Stimulated activated CD4-positive, alpha-beta T cell treated with anti-CD3 and anti-CD28 coated beads, Interleukin-2, amount 100 ng/mL, for 24 hours (primary cell): ENCODE measurements around the gene ATG9A.
"Not testable (repeated sequence)": the region's sequence is repeated elsewhere in the genome, so short reads cannot be mapped to it uniquely, and the experiment has no call there.

Source experiments
- DNase-seq, 2 donors: peaks; one replicate each; pipeline ENCODE4 v3.0.0-alpha.2; 2020

ATG9A gene, protein sequence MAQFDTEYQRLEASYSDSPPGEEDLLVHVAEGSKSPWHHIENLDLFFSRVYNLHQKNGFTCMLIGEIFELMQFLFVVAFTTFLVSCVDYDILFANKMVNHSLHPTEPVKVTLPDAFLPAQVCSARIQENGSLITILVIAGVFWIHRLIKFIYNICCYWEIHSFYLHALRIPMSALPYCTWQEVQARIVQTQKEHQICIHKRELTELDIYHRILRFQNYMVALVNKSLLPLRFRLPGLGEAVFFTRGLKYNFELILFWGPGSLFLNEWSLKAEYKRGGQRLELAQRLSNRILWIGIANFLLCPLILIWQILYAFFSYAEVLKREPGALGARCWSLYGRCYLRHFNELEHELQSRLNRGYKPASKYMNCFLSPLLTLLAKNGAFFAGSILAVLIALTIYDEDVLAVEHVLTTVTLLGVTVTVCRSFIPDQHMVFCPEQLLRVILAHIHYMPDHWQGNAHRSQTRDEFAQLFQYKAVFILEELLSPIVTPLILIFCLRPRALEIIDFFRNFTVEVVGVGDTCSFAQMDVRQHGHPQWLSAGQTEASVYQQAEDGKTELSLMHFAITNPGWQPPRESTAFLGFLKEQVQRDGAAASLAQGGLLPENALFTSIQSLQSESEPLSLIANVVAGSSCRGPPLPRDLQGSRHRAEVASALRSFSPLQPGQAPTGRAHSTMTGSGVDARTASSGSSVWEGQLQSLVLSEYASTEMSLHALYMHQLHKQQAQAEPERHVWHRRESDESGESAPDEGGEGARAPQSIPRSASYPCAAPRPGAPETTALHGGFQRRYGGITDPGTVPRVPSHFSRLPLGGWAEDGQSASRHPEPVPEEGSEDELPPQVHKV

DNA sequence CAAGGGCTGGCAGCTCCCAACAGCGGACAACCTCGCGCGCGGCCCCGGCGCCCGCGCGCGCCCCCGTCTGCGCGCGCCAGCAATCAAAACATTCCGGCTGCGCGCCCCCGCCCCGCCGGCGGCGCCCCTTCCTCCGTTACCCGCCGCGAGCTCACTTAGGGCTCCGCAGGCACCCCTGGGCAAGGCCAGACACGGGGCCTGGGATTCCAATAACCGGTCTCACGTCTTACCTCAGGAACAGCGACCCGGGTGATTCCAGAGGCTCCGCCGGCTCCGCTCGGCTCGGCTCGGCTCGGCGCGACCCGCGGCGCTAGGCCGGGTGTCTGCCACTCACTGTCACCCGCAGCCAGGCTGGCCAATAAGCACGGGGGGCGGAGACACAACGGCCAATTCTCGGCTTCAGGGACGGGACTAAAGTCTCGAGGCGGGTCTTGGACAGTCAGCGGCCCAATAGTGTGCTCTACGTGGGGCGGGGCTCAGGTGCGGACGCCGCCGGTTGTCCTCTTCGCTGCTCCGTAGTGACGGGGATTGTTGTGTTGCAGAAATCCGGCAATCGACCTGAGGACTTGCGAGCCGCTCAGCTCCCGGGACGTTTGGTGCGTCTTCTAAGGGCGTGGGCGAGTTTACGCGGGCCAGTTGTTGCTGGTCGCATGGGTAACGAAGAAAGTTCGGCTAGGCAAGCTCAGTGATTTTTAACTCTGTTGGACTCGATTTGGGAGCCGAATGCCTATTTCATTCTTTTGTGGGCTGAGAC is at the start of gene ATG9A, which contains the start of gene ANKZF1:
Gene ATG9A, minus strand, starts transcription at position 332 of the 754 bp plus-strand sequence. CDS start 1,612 bp downstream, outside the sequence.
Gene ANKZF1, plus strand, starts transcription at position 502 of the 754 bp plus-strand sequence. CDS start 452 bp downstream, outside the sequence.
- DNase-seq, result peak; percentile 98

DNA sequence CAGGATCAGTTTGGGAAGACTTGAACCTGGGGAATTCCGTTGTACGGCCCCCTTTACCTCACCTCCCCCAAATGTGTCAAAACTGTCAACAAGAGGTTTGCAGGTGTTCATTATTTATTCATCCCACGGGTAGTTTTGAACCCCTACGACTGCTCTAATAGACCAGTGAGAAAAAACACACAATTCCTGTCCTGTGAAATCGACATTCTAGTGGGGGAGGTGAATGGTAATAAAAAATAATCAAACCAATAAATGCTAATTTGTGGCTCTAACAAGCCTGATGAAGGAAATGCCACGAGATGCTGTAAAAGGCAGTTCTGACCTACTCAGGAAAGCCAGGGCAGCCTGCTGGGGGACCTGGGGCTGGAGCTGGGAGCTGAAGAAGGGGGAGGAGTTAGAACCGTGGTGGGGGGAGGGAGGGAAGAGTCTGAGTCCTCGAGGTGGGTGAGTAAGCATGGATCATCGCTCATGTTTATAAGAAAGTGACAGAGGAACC is 49.3 kb upstream of the ATG9A start:
- DNase-seq, result no peak

DNA sequence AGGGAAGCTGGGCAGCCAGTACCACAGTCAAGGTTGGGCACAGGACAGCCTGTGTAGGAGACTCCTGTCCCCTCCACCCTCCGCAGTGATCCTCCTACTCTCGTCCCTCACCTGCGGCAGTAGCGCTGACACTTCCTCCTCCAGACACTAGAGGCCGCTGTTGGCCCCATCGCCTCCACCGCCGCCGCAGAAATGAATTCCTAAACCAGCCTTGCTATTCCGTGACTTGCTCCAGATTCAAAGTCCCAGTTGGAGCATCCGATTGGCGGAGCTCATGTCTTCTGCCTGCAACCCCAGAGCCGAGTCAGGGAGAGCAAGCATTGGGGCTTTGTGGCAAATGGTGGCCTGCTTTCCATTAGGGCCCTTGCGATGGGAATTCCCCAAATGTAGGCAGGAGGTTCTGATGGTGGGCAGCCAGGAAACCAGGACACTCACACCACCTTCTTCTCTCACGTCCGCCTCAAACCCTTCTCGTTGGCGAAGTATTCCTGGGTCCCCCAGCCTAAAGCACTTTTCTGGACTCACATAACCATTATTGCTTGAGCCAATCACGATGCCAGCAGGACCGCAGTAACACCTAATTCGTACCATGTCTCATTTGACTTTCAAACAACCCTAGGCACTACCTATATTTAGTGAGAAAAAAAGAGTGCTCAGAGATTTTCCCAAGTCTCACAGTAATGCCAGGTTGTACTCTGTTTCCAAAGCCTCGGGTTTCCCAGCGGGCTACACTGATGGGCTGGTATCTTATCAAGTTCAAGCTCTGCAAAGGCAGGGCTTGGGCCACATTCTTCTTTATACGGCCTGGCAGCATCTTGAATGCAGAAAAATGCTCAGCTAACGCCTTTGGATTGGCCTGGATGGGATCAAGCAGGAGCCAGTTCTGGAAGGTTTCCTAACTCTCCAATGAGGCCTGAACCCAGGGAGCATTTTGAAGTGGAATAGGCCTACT is 48.5 kb upstream of the ATG9A start:
- DNase-seq, result peak; percentile 81 to 82

DNA sequence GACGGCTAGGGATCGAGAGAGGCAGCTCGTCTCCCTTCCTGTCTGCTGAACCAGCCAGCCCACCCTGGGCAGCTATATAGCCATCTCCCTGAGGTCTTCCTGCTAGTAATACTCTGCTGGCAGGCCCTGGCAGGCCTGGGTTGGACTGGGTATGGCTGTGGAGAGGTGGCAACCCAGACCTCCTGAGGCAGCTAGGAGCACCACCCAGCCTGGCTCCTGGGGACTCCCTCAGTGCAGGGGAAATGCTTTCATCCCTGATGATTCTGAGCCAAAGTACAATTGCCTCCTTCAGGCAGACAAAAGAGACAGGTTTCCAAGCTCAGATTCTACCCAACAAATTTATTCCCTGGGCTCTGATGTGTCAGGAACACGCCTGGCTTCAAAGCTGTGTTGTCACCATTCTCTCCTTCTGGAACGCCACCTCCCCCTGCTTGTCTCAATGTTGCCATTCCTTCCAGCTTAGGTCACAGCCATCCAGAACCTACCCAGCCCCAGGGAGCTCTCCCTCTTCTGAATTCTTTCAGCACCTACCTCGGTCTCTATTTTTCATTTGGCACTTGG is 45.0 kb upstream of the ATG9A start:
- no peak for DNase-seq

DNA sequence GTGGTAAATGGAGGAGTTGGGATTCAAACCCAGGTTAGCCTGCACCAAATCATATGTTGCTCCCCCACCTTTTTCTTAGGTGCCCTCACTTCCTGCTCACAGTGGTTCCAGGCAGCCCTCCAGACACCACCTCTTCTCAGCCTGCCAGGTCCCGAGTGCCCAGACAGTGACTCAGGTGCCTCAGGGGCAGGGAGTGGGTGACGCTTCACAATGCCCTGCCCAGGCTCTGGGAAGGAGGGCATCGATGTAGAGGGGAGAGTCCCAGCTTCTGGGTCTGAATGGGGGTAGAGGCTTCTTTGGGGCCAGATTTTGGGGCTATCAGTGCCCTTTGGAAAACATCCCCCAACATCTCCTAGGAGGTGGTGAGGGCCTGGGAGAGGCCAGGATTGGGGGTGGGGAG is 44.5 kb upstream of the ATG9A start:
- no peak for DNase-seq

DNA sequence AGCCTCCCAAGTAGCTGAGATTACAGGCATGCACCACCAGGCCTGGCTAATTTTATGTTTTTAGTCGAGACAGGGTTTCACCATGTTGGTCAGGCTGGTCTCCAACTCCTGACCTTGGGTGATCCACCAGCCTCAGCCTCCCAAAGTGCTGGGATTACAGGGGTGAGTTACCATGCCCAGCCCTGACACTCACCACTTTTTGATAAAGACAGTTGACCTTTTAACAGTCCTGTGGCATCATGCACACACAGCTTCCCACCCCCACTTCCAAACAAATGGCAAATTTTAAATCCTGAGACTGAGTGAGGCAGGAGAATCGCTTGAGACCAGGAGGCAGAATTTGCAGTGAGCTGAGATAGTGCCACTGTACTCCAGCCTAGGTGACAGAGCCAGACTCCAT is 43.6 kb upstream of the ATG9A start:
- DNase-seq, result no peak

DNA sequence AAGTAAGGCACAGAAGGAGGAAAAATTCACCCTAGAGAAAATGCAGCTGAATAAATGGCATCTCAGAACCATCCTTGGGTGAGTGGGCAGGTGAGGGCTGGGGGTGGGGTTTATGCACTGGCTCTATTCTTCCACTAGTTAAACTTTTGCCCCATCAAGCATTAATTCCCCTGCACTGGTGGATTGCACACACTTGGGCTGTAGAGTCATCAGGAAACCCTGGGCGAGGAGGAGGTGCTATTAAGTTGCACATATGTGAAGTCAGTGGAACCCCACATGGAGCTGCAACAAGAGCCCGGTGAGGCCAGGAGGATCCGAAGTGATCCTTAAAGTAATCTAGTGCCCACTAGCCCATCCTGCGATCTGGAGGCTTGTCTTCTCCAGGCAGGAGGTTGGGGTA is 42.9 kb upstream of the ATG9A start:
- DNase-seq, result no peak

DNA sequence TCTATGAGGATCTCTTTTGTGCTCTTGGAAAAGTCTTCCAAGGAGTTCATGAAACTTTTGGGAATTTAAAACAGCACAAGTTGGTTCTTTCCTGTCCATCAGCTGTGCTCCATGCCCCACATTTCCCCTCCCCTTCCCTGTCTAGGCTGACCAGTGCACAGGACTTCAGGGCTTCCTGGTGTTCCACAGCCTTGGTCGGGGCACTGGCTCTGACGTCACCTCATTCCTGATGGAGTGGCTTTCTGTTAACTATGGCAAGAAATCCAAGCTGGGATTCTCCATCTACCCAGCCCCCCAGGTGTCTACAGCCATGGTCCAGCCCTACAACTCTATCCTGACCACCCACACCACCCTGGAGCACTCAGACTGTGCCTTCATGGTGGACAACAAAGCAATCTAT is 41.6 kb upstream of the ATG9A start:
- DNase-seq, result no peak

DNA sequence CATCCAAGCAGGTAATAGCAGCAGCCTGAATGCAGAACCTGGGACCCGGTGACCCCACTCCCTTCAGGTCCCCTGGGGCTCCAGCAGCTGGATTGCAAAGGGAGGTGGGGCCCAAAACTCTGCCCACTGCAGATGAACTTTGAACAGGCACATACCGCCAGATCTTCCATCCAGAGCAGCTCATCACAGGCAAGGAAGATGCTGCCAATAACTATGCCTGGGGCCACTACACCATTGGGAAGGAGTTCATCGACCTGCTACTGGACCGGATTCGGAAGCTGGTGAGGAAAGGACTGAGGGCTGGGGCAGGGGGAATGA is 40.6 kb upstream of the ATG9A start:
- DNase-seq, result no peak

DNA sequence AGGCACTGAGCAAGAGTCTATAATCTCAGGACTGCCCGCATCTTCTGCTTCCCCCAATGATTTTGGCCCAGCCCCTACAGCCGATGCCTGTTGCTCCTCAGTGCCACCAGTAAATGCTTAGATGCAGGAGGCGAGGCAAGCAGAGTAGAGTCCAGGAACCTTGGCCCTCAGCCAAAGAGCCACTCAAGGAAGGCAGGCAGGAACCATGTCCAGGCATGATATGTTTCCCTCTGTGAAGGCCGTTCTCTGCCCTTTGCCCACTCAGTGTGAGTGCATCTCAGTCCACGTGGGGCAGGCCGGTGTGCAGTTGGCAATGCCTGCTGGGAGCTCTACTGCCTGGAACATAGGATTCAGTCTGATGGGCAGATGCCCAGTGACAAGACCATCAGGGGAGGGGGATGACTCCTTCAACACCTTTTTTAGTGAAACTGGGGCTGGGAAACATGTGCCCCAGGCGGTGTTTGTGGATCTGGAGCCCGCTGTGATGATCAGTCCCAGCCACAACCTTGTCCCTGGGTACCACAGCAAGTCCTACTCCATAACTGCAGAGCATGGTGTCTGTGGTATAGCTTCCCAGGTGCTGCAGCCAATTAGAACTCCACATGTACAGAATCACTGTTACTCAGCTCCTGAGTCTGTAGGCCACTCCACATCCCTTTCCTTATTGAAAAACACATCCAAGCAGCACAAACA is 40.1 kb upstream of the ATG9A start:
- DNase-seq, result no peak

DNA sequence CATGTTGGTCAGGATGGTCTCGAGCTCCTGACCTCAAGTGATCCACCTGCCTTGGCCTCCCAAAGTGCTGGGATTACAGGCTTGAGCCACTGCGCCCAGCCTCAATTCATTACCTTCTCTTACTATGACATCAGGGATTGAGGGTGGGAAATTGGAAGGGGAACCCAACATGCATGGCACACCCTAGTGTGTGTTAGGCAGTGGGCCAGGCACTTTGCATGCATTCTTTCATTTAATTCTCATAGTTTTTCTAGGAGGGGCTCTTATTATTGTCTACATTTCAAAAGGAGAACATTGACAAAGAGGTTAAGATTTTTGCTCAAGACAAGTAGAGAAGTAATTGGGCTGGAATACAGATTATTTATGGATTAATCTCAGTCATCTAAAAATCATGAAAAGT is 38.9 kb upstream of the ATG9A start:
- no peak for DNase-seq

DNA sequence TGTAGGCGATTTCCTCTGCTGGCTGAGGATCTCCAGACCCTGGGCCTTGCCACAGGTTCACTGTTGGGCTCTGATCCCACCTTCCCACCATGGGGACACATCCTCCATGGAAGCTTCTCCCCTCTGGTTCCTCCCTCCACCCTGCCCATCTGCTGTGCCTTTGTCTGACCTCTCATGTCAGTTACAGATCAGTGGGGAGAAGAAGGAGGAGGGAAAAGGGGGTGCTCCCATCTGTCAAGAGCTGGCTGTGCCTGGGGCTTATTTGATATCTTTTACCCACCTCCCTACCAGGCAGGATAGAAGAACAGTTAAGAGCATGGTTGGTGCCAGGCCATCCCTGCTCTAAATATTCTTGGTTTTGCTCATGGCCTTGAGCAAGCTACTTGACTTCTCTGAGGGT is 37.5 kb upstream of the ATG9A start:
- no peak for DNase-seq

DNA sequence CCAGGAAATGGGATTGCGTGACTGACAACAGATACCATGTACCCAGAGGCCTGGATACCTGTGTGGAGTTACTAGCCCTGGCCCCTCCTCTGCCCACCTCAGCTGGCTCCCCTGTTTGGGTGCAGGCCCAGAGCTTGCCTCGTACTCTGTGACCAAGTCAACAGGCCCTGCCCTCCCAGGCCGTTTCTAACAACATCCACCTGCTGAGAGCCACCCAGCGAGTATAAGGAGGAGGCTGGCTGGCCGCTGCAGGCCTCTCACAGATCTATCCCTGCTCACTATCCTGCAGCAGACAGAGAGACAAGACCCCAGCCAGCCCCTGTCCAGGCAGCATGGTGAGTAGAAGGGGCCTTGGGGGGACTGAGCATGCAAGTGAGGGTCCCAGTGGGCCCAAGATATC is 36.8 kb upstream of the ATG9A start:
- DNase-seq, result no peak

DNA sequence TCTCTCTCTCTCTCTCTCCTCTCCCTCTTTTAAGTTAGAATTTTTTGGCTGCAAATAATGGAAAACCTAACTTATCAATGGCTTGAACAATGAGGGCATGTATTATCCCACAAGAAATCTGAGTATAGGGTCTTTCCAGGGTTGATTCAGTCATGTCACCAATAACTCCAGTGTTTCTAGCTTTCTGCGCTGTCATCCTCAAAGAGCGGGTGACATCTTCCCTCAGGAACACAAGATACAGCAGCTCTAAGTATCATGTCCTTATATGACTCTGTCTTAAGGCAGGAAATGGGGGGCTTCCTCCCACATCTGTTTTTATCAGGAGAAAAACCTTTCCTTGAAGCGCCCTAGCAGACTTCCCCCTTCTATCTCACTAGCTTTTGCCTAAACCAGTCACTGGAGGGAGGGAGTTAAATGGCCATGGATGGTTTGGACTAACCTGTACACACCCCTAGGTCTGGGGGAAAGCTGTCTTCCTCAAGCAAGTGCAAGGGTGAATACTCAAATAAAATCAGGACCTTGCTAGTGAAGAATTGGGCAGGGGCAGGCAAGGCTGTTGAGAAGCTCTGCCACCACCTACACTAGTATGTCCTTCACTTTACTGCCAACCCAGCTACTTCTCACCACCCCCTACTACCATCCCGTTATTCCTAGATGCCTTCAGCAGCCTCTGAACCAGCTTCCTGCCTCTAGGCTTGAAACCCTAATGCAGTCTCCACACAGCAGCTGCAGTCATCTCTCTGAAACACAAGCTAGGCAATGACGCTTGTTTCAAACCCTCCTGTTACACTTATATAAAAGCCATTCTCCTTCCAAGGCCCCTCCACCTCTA is 31.8 kb upstream of the ATG9A start:
- no peak for DNase-seq

DNA sequence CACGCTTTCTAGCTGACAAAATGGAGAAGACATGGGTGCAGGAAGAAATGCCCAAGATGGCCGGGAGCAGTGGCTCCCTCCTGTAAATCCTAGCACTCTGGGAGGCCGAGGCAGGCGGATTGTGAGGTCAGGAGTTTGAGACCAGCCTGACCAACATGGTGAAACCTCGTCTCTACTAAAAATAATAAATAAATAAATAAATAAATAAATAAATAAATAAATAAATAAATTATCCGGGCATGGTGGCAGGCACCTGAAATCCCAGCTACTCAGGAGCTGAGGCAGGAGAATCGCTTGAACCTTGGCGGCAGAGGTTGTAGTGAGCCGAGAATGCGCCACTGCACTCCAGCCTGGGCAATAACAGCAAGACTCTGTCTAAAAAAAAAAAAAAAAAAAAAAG is 29.5 kb upstream of the ATG9A start:
- not testable (repeated sequence) for DNase-seq

DNA sequence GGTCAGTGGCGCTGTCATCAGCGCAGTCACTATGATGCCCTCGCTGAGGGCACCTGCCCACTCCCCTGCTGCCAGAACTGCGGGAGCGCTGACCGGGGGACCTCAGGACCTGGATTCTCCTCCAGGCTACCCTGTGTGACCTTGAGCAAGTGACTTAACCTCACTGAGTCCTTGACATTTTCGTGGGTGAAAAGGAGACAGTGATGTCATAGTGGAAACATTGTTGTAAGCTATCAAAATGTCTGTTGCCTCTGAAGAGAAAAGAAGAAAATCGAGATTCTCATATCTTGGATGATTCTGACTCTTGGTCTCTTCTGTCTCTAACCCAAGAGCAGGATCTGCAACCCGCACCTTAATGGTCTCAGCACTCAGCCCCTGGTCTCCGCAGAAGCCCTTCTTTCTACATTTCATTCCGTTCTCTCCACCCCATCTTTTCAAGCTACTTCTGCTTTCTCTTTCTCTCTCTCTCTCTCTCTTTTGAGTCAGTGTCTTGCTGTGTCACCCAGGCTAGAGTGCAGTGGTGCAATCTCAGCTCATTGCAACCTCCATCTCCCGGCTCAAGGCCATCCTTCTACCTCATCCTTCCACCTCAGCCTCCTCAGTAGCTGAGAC is 25.3 kb upstream of the ATG9A start:
- DNase-seq, result peak; percentile 26 to 49

DNA sequence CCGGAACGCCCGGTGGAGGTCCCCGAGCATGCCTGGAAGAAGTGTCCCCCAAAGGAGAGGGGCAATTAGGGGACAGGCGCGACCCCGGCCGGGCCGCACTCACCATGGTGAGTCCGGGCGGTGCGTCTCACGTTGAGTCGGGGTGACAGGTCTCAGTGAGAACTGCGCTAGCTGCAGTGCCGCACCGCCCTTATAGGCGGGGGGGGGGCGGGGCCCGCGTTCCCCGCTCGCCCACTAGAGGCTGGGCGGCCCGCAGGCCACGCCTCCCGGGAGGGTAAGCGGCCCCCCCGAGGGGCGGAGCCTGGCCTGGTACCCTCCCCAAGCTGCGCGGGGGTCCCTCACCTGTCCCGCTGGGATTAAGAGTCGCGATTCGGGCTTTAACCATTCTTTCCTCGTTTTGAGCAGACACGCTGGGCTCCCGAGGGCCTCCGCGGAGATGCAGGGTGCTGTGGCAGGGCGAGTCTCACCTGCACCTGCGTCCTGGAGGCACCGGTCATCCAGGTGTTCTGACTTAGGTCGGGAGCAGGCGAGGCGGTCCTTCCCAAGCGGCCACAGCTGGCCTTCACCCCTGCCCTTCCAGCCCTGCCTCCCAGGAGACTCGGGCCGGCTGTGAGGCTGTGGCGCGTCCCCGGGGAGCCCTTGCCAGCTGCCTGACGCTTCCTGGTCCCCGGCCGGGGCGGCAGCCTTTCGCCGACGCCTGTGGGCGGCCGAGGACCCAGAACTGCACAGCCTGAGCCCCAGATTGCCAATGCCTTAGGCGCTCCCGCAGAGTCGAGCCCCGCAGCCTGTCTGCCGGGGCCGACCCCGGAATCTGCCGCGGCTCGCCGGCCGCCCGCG is 24.5 kb upstream of the ATG9A start, which contains the start of gene TUBA4A:
Gene TUBA4A, minus strand, starts transcription at position 166 of the 837 bp plus-strand sequence. Its CDS starts 60 bp downstream, at position 106.
- DNase-seq, result peak; percentile 91 to 92
